ENCODE measurements around the gene EXOC4.

The EXOC4 gene

DNA sequence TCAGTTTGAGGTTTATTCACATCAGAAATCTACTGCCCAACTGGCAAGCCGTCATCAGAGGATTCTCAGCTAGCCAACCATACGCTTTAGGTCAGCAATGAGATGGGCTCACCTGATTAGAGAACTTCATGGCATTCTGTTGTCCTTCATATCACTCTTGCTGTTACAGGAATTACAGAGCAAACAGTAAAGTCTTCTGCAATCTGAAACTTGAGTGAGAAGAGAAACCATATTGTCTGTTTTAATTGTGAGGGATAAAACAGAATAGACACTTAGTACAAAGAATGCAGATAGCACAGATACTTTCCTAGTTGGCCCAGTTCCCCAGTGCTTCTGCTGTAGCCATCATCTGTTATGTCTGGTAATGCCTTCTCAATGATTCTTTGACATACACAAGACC is 366.6 kb downstream of the EXOC4 start:
- no peak overlapping the region for H3K27ac ChIP-seq
- TF ChIP-seq, protein P1, sequence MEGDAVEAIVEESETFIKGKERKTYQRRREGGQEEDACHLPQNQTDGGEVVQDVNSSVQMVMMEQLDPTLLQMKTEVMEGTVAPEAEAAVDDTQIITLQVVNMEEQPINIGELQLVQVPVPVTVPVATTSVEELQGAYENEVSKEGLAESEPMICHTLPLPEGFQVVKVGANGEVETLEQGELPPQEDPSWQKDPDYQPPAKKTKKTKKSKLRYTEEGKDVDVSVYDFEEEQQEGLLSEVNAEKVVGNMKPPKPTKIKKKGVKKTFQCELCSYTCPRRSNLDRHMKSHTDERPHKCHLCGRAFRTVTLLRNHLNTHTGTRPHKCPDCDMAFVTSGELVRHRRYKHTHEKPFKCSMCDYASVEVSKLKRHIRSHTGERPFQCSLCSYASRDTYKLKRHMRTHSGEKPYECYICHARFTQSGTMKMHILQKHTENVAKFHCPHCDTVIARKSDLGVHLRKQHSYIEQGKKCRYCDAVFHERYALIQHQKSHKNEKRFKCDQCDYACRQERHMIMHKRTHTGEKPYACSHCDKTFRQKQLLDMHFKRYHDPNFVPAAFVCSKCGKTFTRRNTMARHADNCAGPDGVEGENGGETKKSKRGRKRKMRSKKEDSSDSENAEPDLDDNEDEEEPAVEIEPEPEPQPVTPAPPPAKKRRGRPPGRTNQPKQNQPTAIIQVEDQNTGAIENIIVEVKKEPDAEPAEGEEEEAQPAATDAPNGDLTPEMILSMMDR (conservative IDR thresholded peaks at IDR 0.05), result no peak
- no peak for TF ChIP-seq ZFX (IDR thresholded peaks at IDR 0.05)

DNA sequence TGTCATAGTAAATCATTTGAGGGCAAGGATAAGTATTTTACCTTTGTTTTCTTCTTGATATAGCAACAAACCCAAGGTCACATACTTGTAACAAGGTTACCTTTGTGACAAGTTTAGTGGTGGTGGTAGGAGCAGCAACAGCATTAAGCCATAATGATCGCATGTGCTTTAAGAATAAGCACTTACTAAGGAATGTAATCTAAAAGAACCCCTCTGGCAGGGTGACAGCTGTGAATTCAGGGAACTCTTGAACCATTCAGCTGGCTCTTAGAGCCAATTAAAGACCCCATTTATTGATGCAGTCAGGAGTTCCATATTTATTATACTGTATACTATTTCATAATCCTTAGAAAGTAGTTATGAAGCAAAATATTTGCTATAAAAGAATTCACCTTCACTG is 370.8 kb downstream of the EXOC4 start:
- no peak for TF ChIP-seq ZFX (IDR thresholded peaks at IDR 0.05)
- TF ChIP-seq, protein P1 (conservative IDR thresholded peaks at IDR 0.05), result no peak
- H3K27ac ChIP-seq, result no peak overlapping the region

DNA sequence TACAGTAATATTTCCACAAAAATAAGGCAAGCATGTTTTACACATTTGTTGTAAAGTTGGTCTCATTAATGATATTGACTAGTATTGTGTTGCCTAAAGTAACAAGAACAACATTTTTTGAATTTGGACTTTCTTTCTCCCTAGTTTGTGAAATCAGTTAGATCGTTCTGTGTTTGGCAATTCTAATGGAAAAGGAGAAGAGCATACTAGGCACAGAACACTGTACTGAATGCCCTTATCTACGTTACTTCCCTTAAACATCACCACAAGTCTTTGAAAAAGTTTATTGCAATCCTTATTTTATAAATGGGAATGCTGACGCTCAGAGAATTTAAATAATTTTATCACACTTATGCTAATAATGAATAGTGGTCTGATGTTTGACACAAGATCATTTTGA is 372.2 kb downstream of the EXOC4 start:
- H3K27ac ChIP-seq, result no peak overlapping the region
- no peak for TF ChIP-seq ZFX (IDR thresholded peaks at IDR 0.05)
- TF ChIP-seq, protein P1 (conservative IDR thresholded peaks at IDR 0.05), result no peak

DNA sequence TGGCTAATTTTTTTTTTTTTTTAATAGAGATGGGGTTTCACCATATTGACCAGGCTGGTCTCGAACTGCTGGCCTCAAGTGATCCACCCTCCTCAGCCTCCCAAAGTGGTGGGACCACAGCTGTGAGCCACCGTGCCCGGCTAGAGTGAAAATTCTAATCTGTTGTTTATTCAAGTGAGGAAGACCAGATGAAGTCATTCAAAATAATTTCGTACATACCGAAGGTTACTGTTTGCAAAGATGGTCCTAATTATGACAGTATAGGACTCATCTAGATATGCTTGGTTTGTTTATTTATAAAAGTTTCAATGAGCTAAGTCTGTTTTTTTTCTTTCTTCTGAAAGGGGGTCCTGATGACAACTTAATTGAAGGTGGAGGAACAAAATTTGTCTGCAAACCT is 376.8 kb downstream of the EXOC4 start:
- no peak overlapping the region for H3K27ac ChIP-seq
- TF ChIP-seq, protein P1 (conservative IDR thresholded peaks at IDR 0.05), result no peak
- TF ChIP-seq ZFX (IDR thresholded peaks at IDR 0.05), result no peak

DNA sequence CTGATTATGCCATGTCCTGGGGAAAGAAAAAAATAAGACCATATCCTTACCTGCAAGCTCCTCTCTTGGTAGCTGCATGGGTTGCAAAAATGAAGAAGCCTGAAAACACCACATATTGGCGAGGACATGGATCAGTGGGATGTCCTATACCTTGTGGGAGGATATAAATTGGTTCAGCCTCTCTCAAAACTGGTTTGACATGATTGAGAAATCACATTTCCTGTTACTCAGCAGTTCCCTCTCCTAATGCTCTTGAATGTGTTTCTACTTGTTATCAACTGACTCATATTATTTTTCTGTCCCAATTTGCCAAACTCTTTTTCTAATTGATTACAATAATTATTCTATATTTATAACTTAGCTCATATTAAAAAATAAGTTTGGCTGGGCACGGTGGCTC is 380.2 kb downstream of the EXOC4 start:
- H3K27ac ChIP-seq, result peak overlapping the region; percentile 44
- no peak for TF ChIP-seq ZFX (IDR thresholded peaks at IDR 0.05)
- TF ChIP-seq, protein P1 (conservative IDR thresholded peaks at IDR 0.05), result no peak

DNA sequence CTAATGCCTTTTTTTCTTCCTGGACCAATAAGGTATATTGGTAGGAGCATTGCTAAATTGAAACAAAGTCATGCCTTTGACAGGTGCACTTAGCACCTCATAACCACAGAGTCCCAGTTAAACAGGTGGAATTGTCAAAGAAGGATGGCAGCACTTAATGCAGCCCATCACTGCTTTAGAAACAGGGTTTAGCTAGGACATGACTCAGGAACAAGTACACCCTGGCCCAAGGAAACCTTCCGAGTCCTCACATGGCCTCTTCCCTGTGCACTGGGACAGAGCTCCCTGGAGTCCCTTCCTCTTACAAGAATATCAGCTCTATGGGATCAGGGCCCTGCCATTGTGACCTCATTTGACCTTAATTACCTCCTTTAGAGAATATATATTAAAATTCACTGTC is 382.7 kb downstream of the EXOC4 start:
- no peak for TF ChIP-seq ZFX (IDR thresholded peaks at IDR 0.05)
- TF ChIP-seq, protein P1 (conservative IDR thresholded peaks at IDR 0.05), result no peak

DNA sequence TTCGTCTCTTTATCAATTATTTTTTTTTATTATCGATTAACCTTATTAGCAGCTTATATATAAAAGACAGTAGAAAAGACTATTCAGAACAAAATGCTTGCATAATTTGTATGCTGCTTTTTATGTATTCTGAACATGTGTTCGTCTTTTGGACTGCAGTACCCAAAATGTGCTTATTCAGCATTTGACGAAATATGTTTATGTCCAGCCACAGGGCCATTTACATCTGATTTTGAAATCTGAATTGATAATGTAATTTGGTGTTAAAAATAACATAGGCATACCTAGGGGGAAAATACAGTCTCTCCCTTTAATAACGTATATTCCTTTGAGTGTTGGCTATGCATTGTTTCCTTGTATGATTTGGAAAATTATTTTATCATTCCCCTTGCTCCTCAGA is 386.0 kb downstream of the EXOC4 start:
- no peak overlapping the region for H3K27ac ChIP-seq
- TF ChIP-seq, protein P1 (conservative IDR thresholded peaks at IDR 0.05), result no peak
- TF ChIP-seq ZFX (IDR thresholded peaks at IDR 0.05), result no peak

More for the DNA sequence above, 382.7 kb downstream of the EXOC4 start:
- H3K27ac ChIP-seq, result no peak overlapping the region
